Left renal pelvis (tissue), 4 donors: ENCODE data around the gene STAP1. TPM values are rescaled to one million over a fixed set of nuclear protein-coding genes. Genes with fewer than 3 reads are reported as not detected.
"Not testable (repeated sequence)": the region's sequence is repeated elsewhere in the genome, so short reads cannot be mapped to it uniquely, and the experiment has no call there.

Source experiments
- DNase-seq, 4 donors: peaks; one replicate each; pipeline ENCODE4 v3.0.0-alpha.2; 2013; ENCODE audit warnings: low read depth in 4 of 4, low spot score in 3 of 4
- polyA plus RNA-seq, 4 donors: library from polyadenylated mRNA; unstranded; fragments of 120-200 nt; gene quantifications; one replicate each; pipeline ENCODE4 v1.2.1, GENCODE V29; 2013; ENCODE audit not compliant: insufficient read length in 4 of 4

The STAP1 gene
- under 1 TPM in 3 of 4 donors, not detected in 1; 0.14 to 0.32 (median 0.26) TPM for polyA plus RNA-seq

DNA sequence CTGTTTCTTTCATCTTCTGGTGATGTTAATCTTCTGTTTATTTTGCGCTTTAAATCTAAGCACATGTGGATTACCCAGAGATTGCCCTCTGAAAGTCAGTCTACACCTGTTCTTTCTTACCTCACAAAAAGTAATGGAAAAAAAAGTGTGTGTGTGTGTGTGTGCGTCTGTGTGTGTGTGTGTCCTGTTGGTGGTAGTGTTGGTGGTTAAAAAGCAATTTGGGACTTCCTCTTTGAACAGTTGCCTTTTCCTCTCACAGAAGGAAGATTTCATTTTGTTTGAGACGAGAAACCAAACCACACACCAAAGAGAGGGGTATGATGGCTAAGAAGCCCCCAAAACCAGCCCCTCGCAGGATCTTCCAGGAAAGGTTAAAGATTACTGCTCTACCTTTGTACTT is at the start of gene STAP1:
STAP1 (plus strand) TSS at position 235 of the 400 bp plus-strand sequence; CDS start at position 318, 83 bp downstream.
- no peak for DNase-seq

GRCh38 chr4:67512501-67512900 is 46.0 kb upstream of the STAP1 start:
- DNase-seq, result no peak

DNA sequence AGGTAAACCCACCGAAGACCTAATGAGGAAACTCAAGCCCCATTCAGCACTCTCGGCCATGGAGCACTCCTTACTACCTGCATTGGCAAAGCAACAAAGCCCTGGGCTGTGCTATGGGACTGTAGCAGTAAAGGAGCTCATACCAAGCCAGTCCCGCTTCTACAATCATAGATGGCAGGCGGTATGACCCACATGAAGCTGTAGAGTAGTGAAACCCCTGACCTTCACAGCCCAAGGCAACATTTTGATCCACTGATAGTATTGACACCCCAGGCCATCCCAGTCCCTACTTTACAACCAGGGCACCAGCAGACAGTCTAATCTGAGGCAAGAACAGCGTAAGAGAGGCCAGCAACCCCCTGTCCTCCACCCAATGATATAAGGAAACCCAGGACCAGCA is 38.4 kb upstream of the STAP1 start:
- DNase-seq, result no peak

GRCh38 chr4:67521506-67521905 is 37.0 kb upstream of the STAP1 start:
- no peak for DNase-seq

DNA sequence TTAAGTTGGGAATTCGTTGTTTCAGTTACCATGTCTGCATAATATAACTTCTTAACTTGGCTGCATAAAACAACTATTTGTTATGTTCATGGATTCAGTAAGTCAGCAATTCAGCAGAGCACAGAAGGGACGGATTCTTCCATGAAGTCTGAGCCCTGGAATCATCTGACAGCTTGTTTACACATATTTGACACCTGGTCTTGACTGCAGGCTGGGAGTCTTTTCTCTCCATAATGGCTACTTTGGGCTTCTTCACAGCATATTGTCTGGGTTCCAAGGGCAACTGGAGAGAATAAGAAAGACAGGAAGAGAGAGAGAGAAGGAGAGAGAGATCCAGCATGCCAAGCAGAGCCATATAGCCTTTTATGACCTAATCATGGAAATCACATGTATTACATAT is 36.3 kb upstream of the STAP1 start:
- DNase-seq, result no peak

GRCh38 chr4:67522851-67523671 is 35.5 kb upstream of the STAP1 start:
- no peak for DNase-seq

DNA sequence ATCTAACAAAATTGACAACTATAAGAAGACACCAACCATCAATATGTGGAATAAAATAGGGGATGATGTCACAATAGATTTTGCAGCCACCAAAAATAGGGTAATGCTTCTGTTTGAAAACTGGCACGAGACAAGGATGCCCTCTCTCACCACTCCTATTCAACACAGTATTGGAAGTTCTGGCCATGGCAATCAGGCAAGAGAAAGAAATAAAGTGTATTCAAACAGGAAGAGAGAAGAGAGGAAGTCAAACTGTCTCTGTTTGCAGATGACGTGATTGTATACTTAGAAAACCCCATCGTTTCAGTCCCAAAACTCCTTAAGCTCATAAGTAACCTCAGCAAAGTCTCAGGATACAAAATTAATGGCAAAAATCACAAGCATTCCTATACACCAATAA is 34.4 kb upstream of the STAP1 start:
- not testable (repeated sequence) for DNase-seq

- no peak for DNase-seq
These were observed 27.1 kb upstream of the STAP1 start for GRCh38 chr4:67531379-67531962.

- DNase-seq, result not testable (repeated sequence)
These were observed 26.1 kb upstream of the STAP1 start for GRCh38 chr4:67532397-67532796.

- DNase-seq, result no peak
These were observed 25.4 kb upstream of the STAP1 start for GRCh38 chr4:67533112-67533511.

- no peak for DNase-seq
These were observed 23.2 kb upstream of the STAP1 start for GRCh38 chr4:67535280-67535840.

DNA sequence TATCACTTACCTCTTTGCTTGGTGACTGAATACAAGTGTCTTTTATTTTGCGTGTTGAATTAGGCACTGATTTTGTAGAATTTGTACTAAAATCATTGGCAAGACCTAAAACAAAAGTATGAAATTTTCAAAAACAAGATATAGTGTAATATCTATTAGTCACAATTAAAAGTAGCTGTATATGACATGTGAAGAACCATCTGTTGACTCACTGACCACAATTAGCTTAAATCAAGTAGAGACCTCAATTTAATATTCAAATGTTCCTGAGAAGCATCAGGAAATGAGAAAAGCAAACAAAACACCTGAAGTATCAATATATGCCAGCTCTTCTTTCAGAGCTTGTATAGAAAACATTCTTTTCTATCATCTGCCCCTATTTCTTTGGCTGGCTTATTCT is 18.7 kb upstream of the STAP1 start:
- DNase-seq, result no peak

- no peak for DNase-seq
These were observed 16.5 kb upstream of the STAP1 start for GRCh38 chr4:67542076-67542475.

DNA sequence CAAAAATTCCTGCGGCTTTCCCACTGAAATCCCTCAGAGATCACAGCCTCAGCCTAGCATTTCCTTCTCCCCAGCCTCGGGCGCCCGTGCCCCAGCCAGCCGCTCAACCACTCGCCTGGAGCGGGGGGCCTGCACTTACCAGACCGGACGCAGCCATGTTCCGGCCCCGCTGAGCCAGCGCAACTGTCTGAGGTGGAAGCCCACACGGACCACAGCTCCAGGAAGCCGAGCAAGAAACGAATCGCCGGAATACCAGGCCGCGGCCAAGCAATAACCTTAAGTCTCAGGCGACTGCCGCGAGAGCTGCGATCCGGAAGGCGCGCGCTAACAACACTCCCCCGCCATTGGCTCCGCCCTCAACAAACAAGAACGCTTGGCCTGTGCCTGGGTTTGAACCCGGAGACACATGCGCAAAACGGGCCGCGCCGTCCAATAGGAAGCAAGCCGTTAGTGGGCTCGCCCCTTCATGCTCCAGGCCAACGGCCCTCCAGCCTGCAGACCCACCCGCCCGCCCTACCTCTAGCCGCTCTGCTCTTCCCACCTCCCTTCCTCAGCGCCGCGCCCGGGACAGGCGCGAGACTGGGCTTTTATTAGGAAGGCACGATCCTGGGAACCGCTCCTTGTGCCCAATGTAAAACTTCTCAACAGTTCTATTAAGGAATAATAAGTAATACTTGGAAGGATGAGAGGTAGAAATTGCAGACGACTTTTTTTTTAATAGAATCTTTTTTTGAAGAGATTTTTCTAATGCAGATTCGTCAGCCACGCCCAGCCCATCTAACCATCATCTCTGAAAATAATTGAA is 13.1 kb upstream of the STAP1 start, which contains the start of gene CENPC:
CENPC (minus strand) TSS at position 305 of the 805 bp plus-strand sequence; CDS start at position 157, 148 bp downstream.
- DNase-seq, result peak; percentile 89 to 93 (median 90)

DNA sequence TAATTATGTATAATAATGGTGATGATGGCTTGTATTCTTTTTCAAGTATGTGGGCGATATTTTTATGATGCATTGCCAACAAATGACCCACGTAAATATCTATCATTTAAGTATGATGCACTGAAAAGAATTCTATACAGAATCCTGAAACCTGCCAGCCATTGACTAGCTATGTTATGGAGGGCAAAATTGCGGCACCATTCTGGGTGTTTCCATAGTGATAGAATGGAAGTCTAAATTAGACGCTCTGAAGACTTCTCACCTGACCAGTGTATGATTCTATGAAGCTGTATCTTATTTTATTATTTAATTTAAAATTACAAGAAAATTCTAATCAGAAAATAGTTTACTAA is 12.5 kb upstream of the STAP1 start:
- DNase-seq, result no peak

DNA sequence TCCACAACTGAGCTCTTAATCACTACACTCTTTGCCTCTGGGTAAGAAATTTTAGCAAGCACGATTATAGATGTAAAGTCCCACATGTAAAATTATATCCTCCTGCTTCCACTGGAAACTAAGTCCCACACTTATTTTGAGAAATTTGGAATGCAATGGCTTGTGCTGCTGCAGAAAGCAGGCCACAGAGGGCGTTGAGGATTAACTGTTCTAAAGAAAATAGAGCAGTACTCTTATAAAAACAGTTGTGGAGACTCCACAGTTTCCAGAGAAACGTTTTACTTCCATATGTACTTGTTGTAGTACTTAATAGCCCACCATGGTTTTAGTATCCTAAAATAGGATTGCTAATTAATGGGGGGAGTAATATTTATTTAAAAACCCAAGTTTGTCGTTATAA is 11.6 kb upstream of the STAP1 start:
- no peak for DNase-seq

DNA sequence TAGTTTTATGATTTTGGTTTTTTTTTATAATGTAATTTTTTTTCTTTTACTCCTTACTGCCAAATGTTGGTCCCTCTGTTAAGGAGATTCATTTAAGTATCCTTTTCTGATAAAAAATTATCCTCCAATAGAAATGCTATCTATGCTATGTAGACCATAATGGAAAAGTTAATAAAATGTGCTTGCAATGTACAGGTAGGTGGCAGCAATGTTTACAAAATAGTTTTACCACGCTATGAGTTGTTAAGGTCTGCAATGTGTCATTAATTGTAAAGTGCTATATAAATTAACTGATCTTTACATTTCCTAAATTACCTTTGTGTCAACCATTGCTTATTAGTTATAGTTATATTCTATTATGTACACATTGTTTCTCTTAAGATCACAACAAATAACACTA is 9.4 kb upstream of the STAP1 start:
- DNase-seq, result no peak

DNA sequence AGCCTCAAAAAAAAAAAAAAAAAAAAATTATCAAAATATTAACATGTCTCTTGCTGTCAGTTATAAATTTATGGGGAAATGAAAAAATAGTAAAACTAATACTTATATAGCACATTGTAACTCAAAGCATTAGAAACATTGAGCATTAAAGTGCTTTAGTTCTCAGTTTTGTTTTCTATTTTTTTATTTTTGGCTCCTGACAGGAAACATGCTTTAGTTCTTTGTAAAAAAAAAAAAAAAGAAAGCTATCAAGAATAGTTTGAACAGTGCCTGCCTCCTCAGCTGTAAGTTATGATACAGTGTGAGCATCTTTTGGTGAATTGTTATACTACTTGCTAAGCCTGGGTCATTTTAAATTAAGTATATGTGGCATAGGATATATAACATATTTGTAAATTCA is 8.1 kb upstream of the STAP1 start:
- DNase-seq, result no peak

DNA sequence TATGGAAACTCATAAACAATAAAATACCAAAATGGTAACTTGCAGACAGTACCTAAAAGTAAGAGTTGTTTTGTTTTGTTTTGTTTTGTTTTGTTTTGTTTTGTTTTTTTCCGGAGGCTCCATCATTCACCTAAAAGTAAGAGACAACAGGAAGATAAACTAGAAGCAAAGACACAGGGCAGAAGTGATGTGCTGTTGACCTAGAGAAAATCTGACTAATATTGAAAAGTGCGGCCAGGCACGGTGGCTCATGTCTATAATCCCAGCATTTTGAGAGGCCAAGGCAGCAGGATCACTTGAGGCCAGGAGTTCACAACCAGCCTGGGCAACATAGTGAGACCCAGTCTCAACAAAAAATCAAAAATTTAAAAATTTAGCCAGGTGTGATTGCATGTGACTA is 7.7 kb upstream of the STAP1 start:
- DNase-seq, result no peak

GRCh38 chr4:67552146-67552792 is 6.3 kb upstream of the STAP1 start:
- DNase-seq, result not testable (repeated sequence)
